ENCODE results near the gene KRT33A. TPM values are rescaled to one million over a fixed set of nuclear protein-coding genes. Genes with fewer than 3 reads are reported as not detected.

KRT33A gene
- total and polyA plus RNA-seq, 4 donors: not detected

- no peak for TF ChIP-seq YY1 (IDR thresholded peaks at IDR 0.05)
- no peak for TF ChIP-seq SP1 (IDR thresholded peaks at IDR 0.05)
- no peak for TF ChIP-seq JUND (IDR thresholded peaks at IDR 0.05)
- TF ChIP-seq RAD21 (IDR thresholded peaks at IDR 0.05): no peak
- no peak for TF ChIP-seq GABPA (IDR thresholded peaks at IDR 0.05 in 1 of 2, conservative IDR thresholded peaks at IDR 0.05 in 1 of 2)
- no peak for TF ChIP-seq TAF1 (conservative IDR thresholded peaks at IDR 0.05)
- no peak for TF ChIP-seq HNF4G (IDR thresholded peaks at IDR 0.05)
Observed at GRCh38 chr17:41327411-41328120, 23.1 kb downstream of the KRT33A start (continued).

GRCh38 chr17:41326173-41327145 lies 24.2 kb downstream of the KRT33A start:
- H3K9me3 ChIP-seq (ENCODE audit: control insufficient read depth in 4 of 4, low read length in 3 of 4): no peaks in the 10 kb centered on the region
- H3K27ac ChIP-seq (ENCODE audit: low read depth in 1 of 2, low read length in 2 of 2): no peak overlapping the region
- TF ChIP-seq SP1 (IDR thresholded peaks at IDR 0.05): no peak
- TF ChIP-seq, protein P1, sequence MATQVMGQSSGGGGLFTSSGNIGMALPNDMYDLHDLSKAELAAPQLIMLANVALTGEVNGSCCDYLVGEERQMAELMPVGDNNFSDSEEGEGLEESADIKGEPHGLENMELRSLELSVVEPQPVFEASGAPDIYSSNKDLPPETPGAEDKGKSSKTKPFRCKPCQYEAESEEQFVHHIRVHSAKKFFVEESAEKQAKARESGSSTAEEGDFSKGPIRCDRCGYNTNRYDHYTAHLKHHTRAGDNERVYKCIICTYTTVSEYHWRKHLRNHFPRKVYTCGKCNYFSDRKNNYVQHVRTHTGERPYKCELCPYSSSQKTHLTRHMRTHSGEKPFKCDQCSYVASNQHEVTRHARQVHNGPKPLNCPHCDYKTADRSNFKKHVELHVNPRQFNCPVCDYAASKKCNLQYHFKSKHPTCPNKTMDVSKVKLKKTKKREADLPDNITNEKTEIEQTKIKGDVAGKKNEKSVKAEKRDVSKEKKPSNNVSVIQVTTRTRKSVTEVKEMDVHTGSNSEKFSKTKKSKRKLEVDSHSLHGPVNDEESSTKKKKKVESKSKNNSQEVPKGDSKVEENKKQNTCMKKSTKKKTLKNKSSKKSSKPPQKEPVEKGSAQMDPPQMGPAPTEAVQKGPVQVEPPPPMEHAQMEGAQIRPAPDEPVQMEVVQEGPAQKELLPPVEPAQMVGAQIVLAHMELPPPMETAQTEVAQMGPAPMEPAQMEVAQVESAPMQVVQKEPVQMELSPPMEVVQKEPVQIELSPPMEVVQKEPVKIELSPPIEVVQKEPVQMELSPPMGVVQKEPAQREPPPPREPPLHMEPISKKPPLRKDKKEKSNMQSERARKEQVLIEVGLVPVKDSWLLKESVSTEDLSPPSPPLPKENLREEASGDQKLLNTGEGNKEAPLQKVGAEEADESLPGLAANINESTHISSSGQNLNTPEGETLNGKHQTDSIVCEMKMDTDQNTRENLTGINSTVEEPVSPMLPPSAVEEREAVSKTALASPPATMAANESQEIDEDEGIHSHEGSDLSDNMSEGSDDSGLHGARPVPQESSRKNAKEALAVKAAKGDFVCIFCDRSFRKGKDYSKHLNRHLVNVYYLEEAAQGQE (IDR thresholded peaks at IDR 0.05): no peak
- TF ChIP-seq, protein P2, sequence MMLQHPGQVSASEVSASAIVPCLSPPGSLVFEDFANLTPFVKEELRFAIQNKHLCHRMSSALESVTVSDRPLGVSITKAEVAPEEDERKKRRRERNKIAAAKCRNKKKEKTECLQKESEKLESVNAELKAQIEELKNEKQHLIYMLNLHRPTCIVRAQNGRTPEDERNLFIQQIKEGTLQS (IDR thresholded peaks at IDR 0.05): no peak
- no peak for TF ChIP-seq YY1 (IDR thresholded peaks at IDR 0.05)
- TF ChIP-seq JUND (IDR thresholded peaks at IDR 0.05): no peak
- H3K27me3 ChIP-seq (ENCODE audit: control insufficient read depth in 4 of 4, insufficient read depth in 4 of 4, low read length in 3 of 4): no peaks in the 10 kb centered on the region
- no peaks in the 10 kb centered on the region for H3K4me1 ChIP-seq (ENCODE audit: control insufficient read depth in 4 of 4, insufficient read depth in 4 of 4, low read length in 3 of 4)
- no peak overlapping the region for H3K9ac ChIP-seq (ENCODE audit: low read depth in 1 of 2, low read length in 2 of 2)
- no peak overlapping the region for H3K4me3 ChIP-seq (ENCODE audit: low read depth in 1 of 3, low read length in 3 of 3)
- no peaks in the 10 kb centered on the region for H3K36me3 ChIP-seq (ENCODE audit: control insufficient read depth in 4 of 4, insufficient read depth in 3 of 4, low read depth in 1 of 4, low read length in 3 of 4)
- no peak for DNase-seq (ENCODE audit: low spot score)
- 86% methylated on average over 18 of the region's 18 CpGs for WGBS

GRCh38 chr17:41325611-41326010 lies 25.0 kb downstream of the KRT33A start:
- 85% methylated on average over 6 of the region's 6 CpGs for whole genome bisulfite sequencing
- Histone ChIP-seq H3K27me3 (ENCODE audit: control insufficient read depth in 4 of 4, insufficient read depth in 4 of 4, low read length in 3 of 4) (no peaks in the 10 kb centered on the region), H3K36me3 (ENCODE audit: control insufficient read depth in 4 of 4, insufficient read depth in 3 of 4, low read depth in 1 of 4, low read length in 3 of 4) (no peaks in the 10 kb centered on the region), H3K27ac (ENCODE audit: low read depth in 1 of 2, low read length in 2 of 2) (no peak overlapping the region), H3K4me3 (ENCODE audit: low read depth in 1 of 3, low read length in 3 of 3) (no peak overlapping the region), H3K9ac (ENCODE audit: low read depth in 1 of 2, low read length in 2 of 2) (no peak overlapping the region), H3K4me1 (ENCODE audit: control insufficient read depth in 4 of 4, insufficient read depth in 4 of 4, low read length in 3 of 4) (no peaks in the 10 kb centered on the region), H3K9me3 (ENCODE audit: control insufficient read depth in 4 of 4, low read length in 3 of 4) (no peaks in the 10 kb centered on the region)
- TF ChIP-seq, protein P2 (IDR thresholded peaks at IDR 0.05): no peak
- DNase-seq (ENCODE audit: low spot score): no peak
